H1 (cell line): Measurements from ENCODE around the gene INTS15. TPM values are rescaled to one million over a fixed set of nuclear protein-coding genes. Genes with fewer than 3 reads are reported as not detected.

ENCODE experiments used
- CTCF ChIA-PET: fragments of 300-600 bp; sonication (Branson Sonifier 250); formaldehyde crosslinking; loops from one replicate; lab custom pipeline; 2021; ENCODE audit not compliant: partially characterized antibody; lab: Charles Lee
- POLR2A ChIA-PET: fragments of 300-600 bp; sonication (Branson Sonifier 250); formaldehyde crosslinking; loops from one replicate; lab custom pipeline; 2021; ENCODE audit warnings: inconsistent platforms; ENCODE audit not compliant: partially characterized antibody; lab: Charles Lee
- DNase-seq, 2 experiments: peaks; one replicate each; pipeline versions ENCODE4 v3.0.0 to v3.0.0-alpha.2; 2010 to 2022; ENCODE audit warnings: low spot score in 2 of 2, low read depth in 1 of 2, mixed read lengths in 1 of 2
- FAIRE-seq: peaks from 2 replicates; lab custom pipeline; 2011; peaks lifted over from hg19 to GRCh38; lab: Jason Lieb, UNC
- H2AFZ ChIP-seq: 2 replicates; pipeline ENCODE4 v1.8.1; 2012; ENCODE audit warnings: low read length, inconsistent platforms
- H2AK5ac ChIP-seq: 2 replicates; pipeline ENCODE4 v1.6.1; 2013; ENCODE audit warnings: low read depth, low read length
- H2BK120ac ChIP-seq: replicated peaks from 2 replicates; pipeline ENCODE3; 2013; ENCODE audit warnings: low read depth, low read length, inconsistent platforms
- H2BK12ac ChIP-seq: 2 replicates; pipeline ENCODE4 v1.6.1; 2013; ENCODE audit warnings: low read depth, low read length
- H2BK15ac ChIP-seq: 2 replicates; pipeline ENCODE4 v1.6.1; 2013; ENCODE audit warnings: low read length
- H2BK20ac ChIP-seq: 2 replicates; pipeline ENCODE4 v1.6.1; 2013; ENCODE audit warnings: low read length
- H2BK5ac ChIP-seq: 2 replicates; pipeline ENCODE4 v1.6.1; 2013; ENCODE audit warnings: low read depth, low read length
- H3K14ac ChIP-seq: 2 replicates; pipeline ENCODE4 v1.6.1; 2013; ENCODE audit warnings: inconsistent platforms; ENCODE audit not compliant: insufficient read length
- H3K18ac ChIP-seq: 2 replicates; pipeline ENCODE4 v1.6.1; 2013; ENCODE audit warnings: low read length; ENCODE audit errors: extremely low read depth
- H3K23ac ChIP-seq: 2 replicates; pipeline ENCODE4 v1.6.1; 2013; ENCODE audit warnings: inconsistent platforms; ENCODE audit not compliant: insufficient read length
- H3K23me2 ChIP-seq: 2 replicates; pipeline ENCODE4 v1.6.1; 2013; ENCODE audit warnings: low read depth, low read length
- H3K27ac ChIP-seq: 2 replicates; pipeline ENCODE4 v1.6.1; 2011; ENCODE audit warnings: low read depth, low read length, inconsistent platforms
- H3K27me3 ChIP-seq, 4 experiments: replicated peaks in 1 of 4; 1 replicate in 1 of 4; 2 replicates in 3 of 4; pipeline versions ENCODE4 v1.6.1 to v1.8.1; 2011 to 2013; ENCODE audit warnings: low read length in 3 of 4, mild to moderate bottlenecking in 3 of 4, inconsistent platforms in 2 of 4, mixed read lengths in 2 of 4, moderate library complexity in 1 of 4; ENCODE audit not compliant: control insufficient read depth in 3 of 4, insufficient read depth in 3 of 4; ENCODE audit errors: extremely low read depth in 1 of 4
- H3K36me3 ChIP-seq, 4 experiments: 2 replicates each; pipeline versions ENCODE4 v1.6.1 to v1.8.1; 2011 to 2013; ENCODE audit warnings: mild to moderate bottlenecking in 4 of 4, low read length in 3 of 4, moderate library complexity in 2 of 4, control low read depth in 1 of 4, inconsistent platforms in 1 of 4; ENCODE audit not compliant: insufficient read depth in 4 of 4, control insufficient read depth in 2 of 4
- H3K4ac ChIP-seq: replicated peaks from 2 replicates; pipeline ENCODE3; 2013; ENCODE audit warnings: low read length, low read depth, mixed read lengths, inconsistent platforms; ENCODE audit not compliant: insufficient read length
- H3K4me1 ChIP-seq, 4 experiments: replicated peaks in 1 of 4; 1 replicate in 1 of 4; 2 replicates in 3 of 4; pipeline versions ENCODE4 v1.6.1 to v1.8.1; 2011 to 2013; ENCODE audit warnings: low read length in 3 of 4, inconsistent platforms in 2 of 4, mixed read lengths in 1 of 4; ENCODE audit not compliant: insufficient read depth in 4 of 4, control insufficient read depth in 3 of 4
- H3K4me2 ChIP-seq, 2 experiments: 2 replicates each; pipeline versions ENCODE4 v1.6.1 to v1.8.1; 2011 to 2013; ENCODE audit warnings: low read depth in 2 of 2, low read length in 2 of 2, control low read depth in 1 of 2, inconsistent platforms in 1 of 2, mild to moderate bottlenecking in 1 of 2; ENCODE audit not compliant: insufficient read depth in 1 of 2
- H3K4me3 ChIP-seq, 4 experiments: fragments of 200-600, 300-600 bp in 1 of 4; sonication (generic), shearing (Covaris generic), sonication (Bioruptor Twin) in 1 of 4; 2 replicates each; pipeline versions ENCODE4 v1.5.1 to v1.8.1; 2011 to 2016; ENCODE audit warnings: low read length in 4 of 4, low read depth in 3 of 4, control low read depth in 2 of 4, inconsistent platforms in 2 of 4, mild to moderate bottlenecking in 2 of 4, mixed read lengths in 1 of 4, moderate library complexity in 1 of 4; ENCODE audit not compliant: insufficient read depth in 2 of 4; ENCODE audit errors: extremely low read depth in 1 of 4
- H3K56ac ChIP-seq: replicated peaks from 2 replicates; pipeline ENCODE3; 2013; ENCODE audit warnings: low read depth, mild to moderate bottlenecking, mixed read lengths, low read length, inconsistent platforms; ENCODE audit not compliant: insufficient read length
- H3K79me1 ChIP-seq: 2 replicates; pipeline ENCODE4 v1.6.1; 2013; ENCODE audit warnings: low read depth, low read length, control low read depth
- H3K79me2 ChIP-seq, 2 experiments: 2 replicates each; pipeline versions ENCODE4 v1.6.1 to v1.8.1; 2012 to 2013; ENCODE audit warnings: low read length in 2 of 2, mild to moderate bottlenecking in 2 of 2, inconsistent platforms in 1 of 2; ENCODE audit not compliant: insufficient read depth in 2 of 2, control insufficient read depth in 1 of 2
- H3K9ac ChIP-seq, 4 experiments: replicated peaks in 1 of 4; 1 replicate in 1 of 4; 2 replicates in 3 of 4; pipeline versions ENCODE4 v1.6.1 to v1.8.1; 2011 to 2013; ENCODE audit warnings: low read depth in 3 of 4, low read length in 3 of 4, control low read depth in 2 of 4, mild to moderate bottlenecking in 2 of 4, moderate library complexity in 2 of 4, inconsistent platforms in 1 of 4; ENCODE audit errors: extremely low read depth in 1 of 4
- H3K9me3 ChIP-seq, 2 experiments: 2 replicates each; pipeline versions ENCODE4 v1.6.1 to v1.8.1; 2012 to 2013; ENCODE audit warnings: mild to moderate bottlenecking in 2 of 2, moderate library complexity in 2 of 2, control low read depth in 1 of 2, inconsistent platforms in 1 of 2, low read depth in 1 of 2, low read length in 1 of 2, mixed read lengths in 1 of 2; ENCODE audit not compliant: insufficient read depth in 2 of 2
- H4K20me1 ChIP-seq, 2 experiments: replicated peaks in 1 of 2; 2 replicates each; pipeline versions ENCODE3 to v1.8.1; 2011 to 2013; ENCODE audit warnings: inconsistent platforms in 2 of 2, low read length in 2 of 2, mild to moderate bottlenecking in 1 of 2; ENCODE audit not compliant: insufficient read depth in 2 of 2, control insufficient read depth in 1 of 2
- H4K5ac ChIP-seq: 2 replicates; pipeline ENCODE4 v1.6.1; 2013; ENCODE audit warnings: low read length, low read depth, mixed read lengths, inconsistent platforms; ENCODE audit not compliant: insufficient read length
- H4K8ac ChIP-seq: 2 replicates; pipeline ENCODE4 v1.8.0; 2013; ENCODE audit warnings: mild to moderate bottlenecking, moderate library complexity, low read length, inconsistent platforms; ENCODE audit not compliant: insufficient read depth; ENCODE audit errors: extremely low read depth
- H4K91ac ChIP-seq: replicated peaks from 2 replicates; pipeline ENCODE3; 2013; ENCODE audit warnings: low read length, mixed read lengths, inconsistent platforms; ENCODE audit not compliant: insufficient read length
- SIRT6 ChIP-seq: IDR thresholded peaks from one replicate; pipeline ENCODE4 v1.7.1; 2012; ENCODE audit warnings: low read length, inconsistent platforms
- WGBS, 2 experiments: shearing (Covaris generic) in 1 of 2; methylation state at CpG; one replicate each; pipeline versions ENCODE4 v1.1.6 to v1.1.7; 2013 to 2015; ENCODE audit warnings: low lambda C conversion rate in 2 of 2, mixed read lengths in 2 of 2, inconsistent platforms in 1 of 2, low coverage in 1 of 2, missing lambda C conversion rate in 1 of 2; ENCODE audit not compliant: insufficient replicate concordance in 2 of 2, insufficient coverage in 1 of 2, insufficient read length in 1 of 2; ENCODE audit errors: extremely low coverage in 1 of 2, missing lambda C conversion rate in 1 of 2; 5-methylcytosine and 5-hydroxymethylcytosine counted together
- polyA plus RNA-seq, 7 experiments: library from polyadenylated mRNA; depleted of rRNA in 3 of 7; stranded (reverse) in 5 of 7; unstranded in 2 of 7; fragments of >200 nt in 5 of 7; fragments of 200-250 nt in 2 of 7; gene quantifications; 1 replicate in 5 of 7; 2 replicates in 1 of 7; 4 replicates in 1 of 7; pipeline versions ENCODE4 v1.2.1 to v1.2.3, GENCODE V29; 2011 to 2013; ENCODE audit warnings: missing spikeins in 2 of 7, mixed read lengths in 2 of 7
- total RNA-seq: library from RNA; stranded (reverse); fragmentation: NEBNext Ultra II Directional; extraction: Animal tissue kit (Norgen Biotek cat#: 25700); gene quantifications from 2 replicates; pipeline ENCODE4 v1.2.1, GENCODE V29; 2021
- TF ChIP-seq, protein P1 (sequence below): IDR thresholded peaks from 2 replicates; pipeline ENCODE4 v1.6.1; 2011; ENCODE audit warnings: low read depth, mild to moderate bottlenecking, low read length; ENCODE audit not compliant: insufficient read depth

Gene INTS15
- total and polyA plus RNA-seq, 2 of the 8 experiments (the other 6 are each of a cell fraction or from before 2014, with no cell fraction given) = 23.0 to 25.7 TPM

DNA sequence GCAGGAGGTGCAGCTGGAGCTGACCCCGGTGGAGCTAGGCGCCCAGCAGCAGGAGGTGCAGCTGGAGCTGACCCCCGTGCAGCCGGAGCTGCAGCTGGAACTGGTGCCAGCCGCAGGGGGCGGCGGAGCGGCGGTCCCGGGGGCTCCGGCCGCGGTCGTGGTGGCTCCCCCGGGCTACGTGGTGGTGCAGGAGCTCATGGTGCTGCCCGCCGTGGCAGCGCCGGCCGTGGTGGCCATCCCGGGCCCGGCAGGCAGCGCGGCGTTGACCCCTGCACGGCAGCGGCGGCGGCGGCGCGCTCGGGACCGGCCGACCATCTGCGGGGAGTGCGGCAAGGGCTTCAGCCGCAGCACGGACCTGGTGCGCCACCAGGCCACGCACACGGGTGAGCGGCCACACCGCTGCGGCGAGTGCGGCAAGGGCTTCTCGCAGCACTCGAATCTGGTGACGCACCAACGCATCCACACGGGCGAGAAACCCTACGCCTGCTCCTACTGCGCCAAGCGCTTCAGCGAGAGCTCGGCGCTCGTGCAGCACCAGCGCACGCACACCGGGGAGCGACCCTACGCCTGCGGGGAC is 32.4 kb downstream of the INTS15 start:
- Histone ChIP-seq H3K79me2 (no peaks in the 10 kb centered on the region), H2BK15ac (no peak overlapping the region), H2BK120ac (no peak overlapping the region), H3K9me3 (no peaks in the 10 kb centered on the region; a peak in 1 of 4 replicates), H3K27ac (no peak overlapping the region), H4K20me1 (peaks cover 3 to 5% of the 10 kb centered on the region in 2 experiments), H3K27me3 (no peaks in the 10 kb centered on the region), H3K9ac (no peak overlapping the region), H2AFZ (no peak overlapping the region), H3K18ac (no peak overlapping the region), H3K4me1 (no peaks in the 10 kb centered on the region), H3K56ac (no peak overlapping the region), H3K4ac (no peak overlapping the region), H4K91ac (no peak overlapping the region), H3K36me3 (peaks cover 5 to 21% (median 7%) of the 10 kb centered on the region in 4 experiments; a peak in 4 of 8 replicates), H4K5ac (no peak overlapping the region), H2BK12ac (no peak overlapping the region), H2BK20ac (no peak overlapping the region), H4K8ac (no peak overlapping the region), H3K4me3 (no peak overlapping the region), H3K14ac (no peak overlapping the region), H3K23me2 (no peaks in the 10 kb centered on the region), H3K23ac (no peak overlapping the region), H3K79me1 (peaks cover 2% of the 10 kb centered on the region; the same call in 1 of the 2 replicates), H3K4me2 (no peak overlapping the region), H2BK5ac (no peak overlapping the region), H2AK5ac (no peak overlapping the region)
- FAIRE-seq = no peak
- TF ChIP-seq, protein P1, sequence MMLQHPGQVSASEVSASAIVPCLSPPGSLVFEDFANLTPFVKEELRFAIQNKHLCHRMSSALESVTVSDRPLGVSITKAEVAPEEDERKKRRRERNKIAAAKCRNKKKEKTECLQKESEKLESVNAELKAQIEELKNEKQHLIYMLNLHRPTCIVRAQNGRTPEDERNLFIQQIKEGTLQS = no peak
- TF ChIP-seq SIRT6 = no peak
- ChIA-PET CTCF (interaction anchor here (0.7 to 1.0 kb wide), 3 partner anchors 23 to 107 kb away, joined by 3 read pairs; no protein-coding TSS in a partner anchor), POLR2A (interaction anchor here (1.3 kb wide), 1 partner anchor 12 kb away, joined by 3 read pairs; no protein-coding TSS in a partner anchor)
- DNase-seq = no peak
- 91% methylated on average over 59 of the region's 67 CpGs; no CpG with 5 or more reads in 1 of the 2 experiments for WGBS, 2 experiments
